HL-60/S4 treated with phorbol 12-myristate 13-acetate at 8.2 ng/mL for 4 days and 3 days (cell line): Measurements from ENCODE around the gene IER3IP1.
"Not testable (repeated sequence)": the region's sequence is repeated elsewhere in the genome, so short reads cannot be mapped to it uniquely, and the experiment has no call there.

Source experiments
- in situ Hi-C: fragments of 300-500 bp; cut with MboI; formaldehyde crosslinking; loops from 2 replicates; pipeline ENCODE4 v1.15.0; 2022; ENCODE audit warnings: low sequenced_read_pairs

Gene IER3IP1

GRCh38 chr18:47175898-47176575 is at the start of gene IER3IP1:
Gene IER3IP1, minus strand, starts transcription at chr18:47176364. Its CDS starts 87 bp downstream, at chr18:47176277.
- in situ Hi-C loops, result no loop called here

- in situ Hi-C loops, result no loop called here
Measured at GRCh38 chr18:47215554-47216138, 39.5 kb upstream of the IER3IP1 start.

- in situ Hi-C loops, result no loop called here
Measured at GRCh38 chr18:47209171-47209570, 33.0 kb upstream of the IER3IP1 start.

- in situ Hi-C loops, result no loop called here
Measured at GRCh38 chr18:47206945-47207637, 30.9 kb upstream of the IER3IP1 start.

DNA sequence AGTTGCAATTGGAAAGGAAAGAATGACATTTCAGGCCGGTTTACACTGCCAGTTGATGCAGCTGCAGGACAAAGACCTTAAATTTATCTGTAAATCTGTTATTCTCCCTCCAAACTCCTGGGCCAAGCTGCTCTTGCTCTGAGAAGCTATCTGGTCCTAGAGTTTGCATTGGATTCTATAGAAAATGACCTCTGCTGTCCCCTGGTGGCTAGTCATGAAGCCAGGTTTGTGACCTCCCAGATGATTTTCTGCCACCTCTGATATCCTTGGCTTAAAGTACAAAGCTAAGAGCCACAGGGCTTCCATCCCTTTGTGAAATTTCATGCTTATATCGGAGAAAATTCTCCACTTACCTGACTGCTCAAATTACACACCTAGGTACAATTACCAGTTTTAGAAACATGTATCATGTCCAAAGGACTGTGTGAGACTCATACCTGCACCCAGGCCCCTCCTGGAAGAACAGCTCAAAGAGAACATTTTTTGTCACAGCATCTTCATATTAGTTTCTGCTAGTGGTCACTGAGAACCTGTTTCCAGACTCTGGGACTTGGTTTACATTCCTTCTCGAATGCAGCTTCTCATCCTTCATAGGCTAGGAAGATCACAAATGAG is 28.9 kb upstream of the IER3IP1 start:
- in situ Hi-C loops, result no loop called here

- in situ Hi-C loops, result no loop called here
Measured at GRCh38 chr18:47203626-47204464, 27.7 kb upstream of the IER3IP1 start.

DNA sequence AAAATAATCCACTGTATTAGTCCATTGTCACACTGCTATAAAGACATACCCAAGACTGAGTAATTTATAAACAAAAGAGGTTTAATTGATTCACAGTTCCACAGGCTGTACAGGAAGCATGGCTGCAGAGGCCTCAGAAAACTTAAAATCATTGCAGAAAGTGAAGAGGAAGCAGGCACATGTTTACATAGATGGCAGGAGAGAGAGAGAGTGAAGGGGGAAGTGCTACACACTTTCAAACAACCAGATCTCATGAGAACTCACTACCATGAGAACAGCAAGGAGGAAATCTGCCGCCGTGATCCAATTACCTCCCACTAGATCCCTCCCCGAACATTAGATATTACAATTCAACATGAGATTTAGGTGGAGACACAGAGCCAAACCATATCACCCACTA is 19.8 kb upstream of the IER3IP1 start:
- in situ Hi-C loops, result not testable (repeated sequence)

DNA sequence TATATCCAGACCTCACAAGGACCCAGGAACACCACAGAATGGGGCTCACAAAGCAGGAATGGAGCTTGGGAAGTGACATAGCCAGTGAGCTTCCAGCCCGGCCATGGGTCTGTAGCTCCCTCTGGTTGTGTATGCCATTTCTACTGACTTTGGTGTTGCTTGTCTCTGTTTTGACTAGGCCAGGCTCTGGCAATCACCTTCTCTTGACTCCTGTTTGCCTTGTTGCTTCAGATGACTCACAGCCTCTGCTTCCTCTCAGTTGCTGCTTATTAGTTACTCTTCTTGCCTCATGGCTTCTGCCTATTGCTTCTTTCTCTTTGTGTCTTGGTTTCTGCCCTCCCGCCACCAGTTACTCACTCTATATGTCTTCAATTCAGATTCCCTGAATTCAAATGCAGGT is 15.8 kb upstream of the IER3IP1 start:
- in situ Hi-C loops, result no loop called here

DNA sequence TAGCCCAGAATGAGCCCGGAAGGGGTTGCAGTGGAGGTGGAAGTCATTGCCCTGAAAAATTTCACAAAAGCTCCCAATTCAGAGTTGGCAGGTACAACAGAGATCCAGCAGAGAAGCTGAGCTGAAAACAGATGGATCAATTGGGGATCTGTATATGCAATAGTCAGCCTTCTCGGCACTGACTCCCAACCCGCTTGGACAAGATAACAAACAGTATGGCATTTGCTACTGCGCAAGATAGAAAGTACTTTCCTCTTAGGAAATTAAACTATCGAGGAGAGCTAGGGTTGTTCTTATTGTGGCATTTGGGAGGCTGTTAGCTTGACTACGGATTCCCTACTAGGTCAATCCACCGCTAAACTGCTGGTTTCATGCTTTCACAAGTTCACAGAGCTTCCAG is 11.6 kb upstream of the IER3IP1 start:
- in situ Hi-C loops, result no loop called here

DNA sequence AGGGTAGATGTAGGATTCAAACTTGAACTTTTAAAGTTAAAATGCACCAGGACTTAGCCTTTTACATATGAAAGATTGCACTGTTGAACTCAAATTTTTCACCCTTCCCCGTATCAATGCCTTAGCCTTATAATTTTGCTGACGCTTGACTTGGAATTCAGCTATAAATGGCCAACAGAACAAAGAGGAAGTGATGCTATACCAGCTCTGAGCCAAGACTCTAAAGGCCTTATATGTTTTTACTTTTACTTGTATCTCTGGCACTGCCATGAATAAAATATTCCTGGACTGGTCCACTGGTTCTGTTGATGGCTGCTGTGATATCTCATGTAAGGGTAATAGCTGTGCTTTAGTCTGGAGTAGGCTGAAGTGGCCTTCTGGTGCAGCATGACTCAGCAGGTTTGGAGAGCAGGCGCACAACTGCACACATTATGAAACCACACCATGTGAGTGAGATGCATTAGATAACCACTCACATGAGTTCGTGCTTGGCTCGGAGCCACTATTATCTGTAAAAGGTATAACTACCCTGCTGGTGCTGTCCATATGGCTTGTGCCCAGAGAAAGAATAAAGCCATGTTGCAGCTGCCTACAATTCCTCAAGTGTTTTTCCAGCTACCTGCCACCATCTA is 8.4 kb upstream of the IER3IP1 start:
- in situ Hi-C loops, result no loop called here

DNA sequence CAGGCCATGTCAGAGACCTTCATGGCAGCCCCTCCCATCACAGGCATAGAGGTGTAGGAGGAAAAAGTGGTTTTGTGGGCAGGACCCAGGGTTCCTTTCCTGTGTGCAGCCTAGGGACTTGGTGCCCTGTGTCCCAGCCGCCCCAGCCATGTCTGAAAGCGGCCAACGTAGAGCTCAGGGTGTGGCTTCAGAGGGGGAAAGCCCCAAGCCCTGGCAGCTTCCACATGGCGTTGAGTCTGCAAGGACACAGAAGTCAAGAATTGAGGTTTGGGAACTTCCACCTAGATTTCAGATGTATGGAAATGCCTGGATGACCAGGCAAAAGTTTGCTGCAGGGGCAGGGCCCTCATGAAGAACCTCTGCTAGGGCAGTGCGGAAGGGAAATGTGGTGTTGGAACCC is 6.0 kb upstream of the IER3IP1 start:
- in situ Hi-C loops, result not testable (repeated sequence)

DNA sequence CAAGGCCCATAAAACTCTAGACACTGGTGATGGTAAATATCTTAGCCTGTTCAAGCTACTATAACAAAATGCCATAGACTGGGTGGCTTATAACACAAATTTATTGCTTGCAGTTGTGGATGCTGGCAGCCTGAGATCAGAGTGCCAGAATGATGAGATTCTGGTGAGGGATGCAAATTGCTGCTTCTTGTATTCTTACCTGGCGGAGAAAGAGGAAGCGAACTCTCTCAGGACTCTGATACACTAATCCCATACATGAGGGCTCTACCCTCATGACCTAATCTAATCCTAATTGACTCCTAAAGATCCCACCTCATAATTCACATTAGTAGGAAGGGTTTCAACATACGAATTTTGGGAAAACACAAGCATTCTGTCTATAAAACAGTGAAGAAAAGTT is 4.6 kb upstream of the IER3IP1 start:
- in situ Hi-C loops, result no loop called here

GRCh38 chr18:47179520-47179919 is 3.4 kb upstream of the IER3IP1 start:
- in situ Hi-C loops, result no loop called here

- in situ Hi-C loops, result no loop called here
Measured at GRCh38 chr18:47175283-47175897, 774 bp downstream of the IER3IP1 start.

GRCh38 chr18:47174545-47175116 is 1.5 kb downstream of the IER3IP1 start:
- in situ Hi-C loops, result no loop called here

DNA sequence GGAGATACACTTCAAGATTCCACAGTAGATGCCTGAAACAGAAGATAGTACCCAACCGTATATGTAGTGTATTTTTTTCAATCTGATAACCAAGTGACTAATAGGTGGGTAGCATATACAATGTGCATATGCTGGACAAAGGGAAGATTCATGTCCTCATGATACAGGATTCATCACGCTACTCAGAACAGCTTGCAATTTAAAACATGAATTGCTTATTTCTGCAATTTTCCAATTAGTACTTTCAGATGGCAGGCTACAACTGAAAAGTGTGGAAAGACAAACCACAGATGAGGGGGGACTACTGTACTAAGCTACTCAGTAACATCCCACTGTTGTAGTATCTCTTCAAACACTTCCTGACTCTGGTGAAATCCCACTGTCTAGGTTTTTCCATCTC is 3.7 kb downstream of the IER3IP1 start:
- in situ Hi-C loops, result no loop called here

GRCh38 chr18:47168913-47169312 is 7.3 kb downstream of the IER3IP1 start:
- in situ Hi-C loops, result no loop called here

- in situ Hi-C loops, result no loop called here
Measured at GRCh38 chr18:47168509-47168908, 7.7 kb downstream of the IER3IP1 start.

DNA sequence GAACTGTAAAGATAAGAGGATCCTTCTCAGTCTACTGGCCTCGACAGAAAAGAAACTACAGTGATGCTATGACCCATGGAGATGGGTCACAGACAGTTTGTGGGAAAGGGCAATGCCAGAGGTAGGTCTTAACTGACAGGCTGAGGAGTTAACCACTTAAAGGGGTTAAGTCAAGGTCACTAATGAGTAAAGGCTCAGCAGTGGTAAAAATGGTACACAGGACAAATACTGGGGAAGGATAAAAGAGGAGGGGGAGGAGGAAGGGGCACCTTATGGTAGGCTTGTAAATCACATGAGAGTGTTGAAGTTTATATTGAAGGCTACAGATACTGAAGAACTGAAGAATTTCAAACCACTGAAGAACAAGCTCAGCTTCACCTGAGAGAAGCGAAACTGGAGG is 9.9 kb downstream of the IER3IP1 start:
- in situ Hi-C loops, result no loop called here

DNA sequence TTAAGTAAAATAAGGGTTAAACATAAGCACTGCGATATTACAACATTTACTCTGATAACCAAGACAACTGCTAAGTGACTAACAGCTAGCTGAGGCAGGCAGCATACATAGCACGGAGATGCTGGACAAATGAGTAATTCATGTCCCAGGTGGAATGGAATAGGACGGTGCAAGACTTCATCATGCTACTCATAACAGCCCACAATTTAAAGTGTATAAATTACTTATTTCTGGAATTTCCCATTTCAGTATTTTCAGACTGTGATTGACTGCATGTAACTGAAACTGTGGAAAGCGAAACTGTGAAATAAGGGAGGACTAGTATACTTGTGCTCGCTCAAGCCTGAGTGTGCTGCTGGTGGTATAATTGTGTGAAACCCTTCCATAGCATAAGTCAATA is 12.9 kb downstream of the IER3IP1 start:
- in situ Hi-C loops, result no loop called here
